GM12875 (cell line): ENCODE data around the gene GRIA3.

ENCODE experiments used
- H3K4me3 ChIP-seq: one replicate; pipeline ENCODE4 v1.5.1; 2011; ENCODE audit warnings: low read depth, low read length, control low read depth
- TF ChIP-seq, protein P1 (sequence below): IDR thresholded peaks from 2 replicates; pipeline ENCODE4 v1.5.1; 2011; ENCODE audit warnings: low read depth, mild to moderate bottlenecking, control low read depth, inconsistent platforms, low read length, moderate library complexity, borderline replicate concordance; ENCODE audit not compliant: insufficient read depth

Gene GRIA3

DNA sequence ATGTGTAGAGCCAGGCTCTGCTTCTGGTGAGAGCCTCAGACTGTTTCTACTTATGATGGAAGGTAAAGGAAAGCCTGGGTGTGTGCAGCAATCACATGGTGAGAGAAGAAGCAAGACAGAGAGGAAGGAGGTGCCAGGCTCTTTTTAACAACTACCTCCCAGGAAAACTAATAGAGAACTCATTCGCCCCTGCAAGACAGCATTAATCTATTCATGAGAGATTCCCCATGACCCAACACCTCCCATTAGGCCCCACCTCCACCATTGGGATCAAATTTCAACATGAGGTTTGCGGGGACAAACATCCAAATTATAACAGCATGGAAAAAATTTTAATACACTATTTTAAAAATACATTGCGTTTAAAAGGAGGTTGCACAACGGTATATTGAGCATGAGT is 24.7 kb upstream of the GRIA3 start:
- TF ChIP-seq, protein P1, sequence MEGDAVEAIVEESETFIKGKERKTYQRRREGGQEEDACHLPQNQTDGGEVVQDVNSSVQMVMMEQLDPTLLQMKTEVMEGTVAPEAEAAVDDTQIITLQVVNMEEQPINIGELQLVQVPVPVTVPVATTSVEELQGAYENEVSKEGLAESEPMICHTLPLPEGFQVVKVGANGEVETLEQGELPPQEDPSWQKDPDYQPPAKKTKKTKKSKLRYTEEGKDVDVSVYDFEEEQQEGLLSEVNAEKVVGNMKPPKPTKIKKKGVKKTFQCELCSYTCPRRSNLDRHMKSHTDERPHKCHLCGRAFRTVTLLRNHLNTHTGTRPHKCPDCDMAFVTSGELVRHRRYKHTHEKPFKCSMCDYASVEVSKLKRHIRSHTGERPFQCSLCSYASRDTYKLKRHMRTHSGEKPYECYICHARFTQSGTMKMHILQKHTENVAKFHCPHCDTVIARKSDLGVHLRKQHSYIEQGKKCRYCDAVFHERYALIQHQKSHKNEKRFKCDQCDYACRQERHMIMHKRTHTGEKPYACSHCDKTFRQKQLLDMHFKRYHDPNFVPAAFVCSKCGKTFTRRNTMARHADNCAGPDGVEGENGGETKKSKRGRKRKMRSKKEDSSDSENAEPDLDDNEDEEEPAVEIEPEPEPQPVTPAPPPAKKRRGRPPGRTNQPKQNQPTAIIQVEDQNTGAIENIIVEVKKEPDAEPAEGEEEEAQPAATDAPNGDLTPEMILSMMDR, result no peak
- no peak overlapping the region for H3K4me3 ChIP-seq

DNA sequence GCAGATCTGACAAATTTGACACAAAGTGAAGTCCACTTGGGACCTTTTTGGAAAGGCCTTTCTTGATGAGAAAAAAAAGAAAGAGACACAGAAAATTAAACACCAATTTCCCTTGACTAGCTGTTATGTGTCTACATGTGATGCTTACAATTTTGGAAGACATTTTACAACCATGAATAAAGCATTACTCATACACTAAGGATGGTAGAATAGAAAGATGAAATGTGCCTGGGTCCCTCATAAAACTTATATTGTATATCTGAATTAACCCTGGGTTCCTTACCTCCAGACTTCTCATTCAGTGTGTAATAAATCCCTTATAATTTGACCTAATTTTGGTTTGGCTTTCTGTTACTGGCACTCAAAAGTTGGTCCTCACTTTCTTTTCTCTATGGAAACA is 16.5 kb upstream of the GRIA3 start:
- TF ChIP-seq, protein P1, result no peak

DNA sequence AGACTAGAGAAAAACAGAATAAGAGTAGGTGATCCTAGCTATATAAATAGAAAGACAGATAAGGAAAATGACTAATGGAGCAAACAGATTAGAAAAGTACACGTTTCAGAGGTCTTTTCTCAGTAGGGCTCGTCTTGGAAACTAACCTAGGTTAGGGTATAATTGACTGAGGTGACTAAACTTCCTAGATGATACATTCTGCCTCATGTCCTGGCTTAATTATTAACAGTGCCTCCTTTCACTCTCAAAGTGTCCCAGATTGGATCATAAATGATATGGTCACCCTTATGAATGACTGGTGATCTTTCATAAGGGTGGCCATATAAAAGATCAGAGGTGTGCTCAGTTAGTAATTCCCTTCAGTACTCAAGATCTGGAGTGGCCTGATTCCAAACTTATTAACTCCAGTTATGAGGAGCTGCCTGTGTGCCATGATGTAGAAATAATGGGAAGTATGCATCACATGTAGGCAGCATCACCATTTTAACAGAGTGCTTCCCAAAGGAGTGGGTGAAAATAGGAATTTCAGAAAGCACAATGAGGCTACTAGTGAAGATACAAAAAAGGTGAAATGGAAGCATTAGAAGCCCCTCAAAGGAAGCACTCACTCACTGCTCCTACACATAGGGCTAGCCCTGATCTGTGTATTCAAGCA is 14.7 kb upstream of the GRIA3 start:
- TF ChIP-seq, protein P1, result no peak
- no peak overlapping the region for H3K4me3 ChIP-seq

More for the DNA sequence above, 16.5 kb upstream of the GRIA3 start:
- no peak overlapping the region for H3K4me3 ChIP-seq

DNA sequence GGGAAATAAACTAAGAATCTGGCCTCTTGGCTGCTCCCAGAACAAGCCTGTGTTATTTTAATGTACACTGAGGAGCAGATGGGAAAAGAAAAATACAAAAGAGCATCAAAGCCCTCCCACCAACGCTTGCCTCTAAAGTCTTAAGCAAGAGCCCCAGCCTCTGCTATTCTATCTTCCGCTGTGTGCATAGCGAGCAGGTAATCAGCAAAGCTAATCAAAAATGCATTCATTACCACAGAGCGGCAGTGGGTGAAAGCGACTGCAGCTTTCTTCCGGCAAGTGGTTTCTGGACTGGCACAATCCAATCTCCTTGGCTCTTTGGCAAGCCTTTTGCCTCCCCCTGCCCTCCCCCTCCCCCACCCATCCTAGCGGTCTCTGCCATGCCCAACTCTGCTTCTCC is 13.5 kb upstream of the GRIA3 start:
- H3K4me3 ChIP-seq, result no peak overlapping the region
- TF ChIP-seq, protein P1, result no peak

DNA sequence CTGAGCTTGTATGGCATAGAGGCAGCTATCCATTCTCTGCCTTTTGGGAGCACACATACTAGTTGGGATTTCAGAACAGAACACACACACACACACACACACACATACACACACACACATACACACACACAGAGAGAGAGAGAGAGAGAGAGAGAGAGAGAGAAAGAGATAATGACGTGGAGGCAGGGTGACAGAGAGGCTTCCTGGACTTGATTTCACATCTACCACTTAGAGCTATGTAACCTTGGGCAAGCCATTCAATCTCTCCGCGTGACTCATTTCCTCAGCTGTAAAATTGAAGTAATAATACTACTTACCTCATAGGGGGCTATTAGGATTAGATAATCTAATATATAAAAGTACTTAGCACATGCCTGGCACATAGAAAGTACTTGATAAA is 12.3 kb upstream of the GRIA3 start:
- TF ChIP-seq, protein P1, result no peak
- H3K4me3 ChIP-seq, result no peak overlapping the region

DNA sequence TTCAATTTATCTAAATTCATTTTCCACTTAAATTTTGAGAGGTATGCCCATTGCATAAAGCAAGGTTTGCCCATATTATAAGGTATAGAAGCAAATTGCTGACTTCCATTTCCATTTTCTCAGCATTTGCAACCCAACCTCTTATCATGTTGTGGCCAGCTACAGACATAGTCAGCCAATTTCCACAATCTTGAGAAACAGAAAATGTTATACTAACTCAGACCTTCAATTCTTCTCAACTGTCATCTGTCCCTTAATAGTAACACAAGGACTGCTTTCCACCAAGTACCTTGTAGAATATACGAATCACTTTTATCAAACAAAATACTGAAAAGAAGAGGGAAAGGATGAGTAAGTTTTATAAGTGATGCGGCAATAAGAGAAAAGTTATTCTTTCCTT is 11.2 kb upstream of the GRIA3 start:
- TF ChIP-seq, protein P1, result no peak
- H3K4me3 ChIP-seq, result no peak overlapping the region

DNA sequence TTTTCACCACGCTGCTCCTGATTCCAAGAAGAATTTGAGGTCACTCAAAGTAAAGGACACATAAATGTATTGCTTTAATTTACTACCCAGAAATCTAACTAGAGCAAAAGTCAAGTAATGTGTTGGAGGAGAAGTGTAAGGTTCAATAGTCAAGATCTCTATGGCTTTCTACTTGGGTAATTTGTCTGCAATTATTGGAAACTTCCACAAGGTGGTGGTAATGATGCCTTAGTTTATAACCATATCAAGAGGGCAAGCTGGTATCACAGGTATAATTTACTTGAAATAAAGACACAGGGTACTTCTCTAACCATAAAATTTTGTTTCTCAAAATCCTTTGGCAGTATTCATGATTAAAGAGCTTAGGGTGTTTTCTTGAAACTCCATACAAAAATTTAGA is 10.2 kb upstream of the GRIA3 start:
- TF ChIP-seq, protein P1, result peak; percentile 28; the same call in 1 of the 2 replicates
- no peak overlapping the region for H3K4me3 ChIP-seq
